Smooth muscle cell (in vitro differentiated cells): ENCODE measurements around the gene CMC2. TPM values are rescaled to one million over a fixed set of nuclear protein-coding genes. Genes with fewer than 3 reads are reported as not detected.
A peak's percentile ranks its signal among the peaks of the same experiment; 100 is the strongest.

Source experiments
- DNase-seq: peaks from one replicate; lab custom pipeline; 2025; ENCODE audit not compliant: unreplicated experiment; lab: John Stamatoyannopoulos, UW
- H2AFZ ChIP-seq: fragments of 200-600 bp; sonication (generic); 2 replicates; pipeline ENCODE4 v1.6.0; 2016; ENCODE audit warnings: antibody characterized with exemption, low read depth, mild to moderate bottlenecking
- H3F3A ChIP-seq: fragments of 200-600 bp; sonication (generic); 2 replicates; pipeline ENCODE4 v1.6.0; 2017; ENCODE audit warnings: antibody characterized with exemption, low read depth
- H3K27ac ChIP-seq: fragments of 200-600 bp; sonication (generic); 2 replicates; pipeline ENCODE4 v1.5.1; 2016; ENCODE audit warnings: low read depth, mild to moderate bottlenecking
- H3K27me3 ChIP-seq: fragments of 200-600 bp; sonication (generic); 2 replicates; pipeline ENCODE4 v1.6.1; 2016; ENCODE audit warnings: low read depth, mild to moderate bottlenecking
- H3K36me3 ChIP-seq: fragments of 200-600 bp; sonication (generic); 2 replicates; pipeline ENCODE4 v1.5.1; 2016; ENCODE audit warnings: low read depth
- H3K4me1 ChIP-seq: fragments of 200-600 bp; sonication (generic); 2 replicates; pipeline ENCODE4 v1.5.1; 2016; ENCODE audit warnings: low read depth
- H3K4me2 ChIP-seq: fragments of 200-600 bp; sonication (generic); 2 replicates; pipeline ENCODE4 v1.6.0; 2016; ENCODE audit warnings: mild to moderate bottlenecking
- H3K4me3 ChIP-seq: fragments of 200-600 bp; sonication (generic); 2 replicates; pipeline ENCODE4 v1.5.1; 2016; ENCODE audit warnings: mild to moderate bottlenecking
- H3K79me2 ChIP-seq: fragments of 200-600 bp; sonication (generic); 2 replicates; pipeline ENCODE4 v1.6.0; 2016; ENCODE audit warnings: low read depth, mild to moderate bottlenecking
- H3K9ac ChIP-seq: fragments of 200-600 bp; sonication (generic); 2 replicates; pipeline ENCODE4 v1.6.0; 2016; ENCODE audit warnings: low read depth
- H3K9me3 ChIP-seq: fragments of 200-600 bp; sonication (generic); replicated peaks from 2 replicates; pipeline ENCODE4 v1.5.1; 2016; ENCODE audit warnings: low read depth
- H4K20me1 ChIP-seq: fragments of 200-600 bp; sonication (generic); 2 replicates; pipeline ENCODE4 v1.6.0; 2016; ENCODE audit warnings: low read depth
- CTCF ChIP-seq: fragments of 200-600 bp; sonication (generic); IDR thresholded peaks from 2 replicates; pipeline ENCODE4 v1.5.1; 2017; ENCODE audit warnings: borderline replicate concordance, mild to moderate bottlenecking, antibody characterized with exemption; ENCODE audit not compliant: insufficient read depth, poor library complexity, severe bottlenecking
- WGBS: methylation state at CpG from one replicate; pipeline ENCODE4 v1.1.7; 2016; ENCODE audit warnings: low lambda C conversion rate; 5-methylcytosine and 5-hydroxymethylcytosine counted together
- polyA plus RNA-seq: library from polyadenylated mRNA; unstranded; fragments of >200 nt; fragmentation: Nextera tagmentation; extraction: Ambion mirVana; gene quantifications from 2 replicates; pipeline ENCODE4 v1.2.1, GENCODE V29; 2016
- total RNA-seq: library from RNA; depleted of rRNA; stranded (reverse); fragments of >200 nt; gene quantifications from 2 replicates; pipeline ENCODE4 v1.2.3, GENCODE V29; 2014

Gene CMC2
- total and polyA plus RNA-seq, 2 experiments from 2014 or later, result 53.2 to 110 TPM

- 57% methylated on average over 4 of the region's 4 CpGs for WGBS
- Histone ChIP-seq H3K27me3 (no peaks in the 10 kb centered on the region), H3K9me3 (no peaks in the 10 kb centered on the region), H3F3A (no peaks in the 10 kb centered on the region), H4K20me1 (peaks cover 8% of the 10 kb centered on the region), H3K4me3 (no peak overlapping the region), H2AFZ (no peak overlapping the region), H3K36me3 (no peaks in the 10 kb centered on the region), H3K27ac (peak overlapping the region; percentile 45), H3K9ac (no peak overlapping the region), H3K4me2 (no peak overlapping the region), H3K4me1 (peaks cover 4% of the 10 kb centered on the region), H3K79me2 (no peaks in the 10 kb centered on the region)
- no peak for TF ChIP-seq CTCF
- DNase-seq, result no peak
Measured at GRCh38 chr16:80973991-80974390, 32.7 kb downstream of the CMC2 start.

GRCh38 chr16:80972611-80973010 is 34.1 kb downstream of the CMC2 start:
- Histone ChIP-seq H3K27me3 (no peaks in the 10 kb centered on the region), H3K4me1 (peaks cover 4% of the 10 kb centered on the region), H2AFZ (no peak overlapping the region), H3K9me3 (no peaks in the 10 kb centered on the region), H3K4me3 (no peak overlapping the region), H3K36me3 (no peaks in the 10 kb centered on the region), H3F3A (no peaks in the 10 kb centered on the region), H3K27ac (no peak overlapping the region), H4K20me1 (peaks cover 5% of the 10 kb centered on the region), H3K4me2 (no peak overlapping the region), H3K9ac (no peak overlapping the region), H3K79me2 (no peaks in the 10 kb centered on the region)
- DNase-seq, result no peak
- TF ChIP-seq CTCF, result no peak
- WGBS, result 94% methylated on average over 4 of the region's 4 CpGs

- DNase-seq, result no peak
- Histone ChIP-seq H3K9me3 (no peaks in the 10 kb centered on the region), H3K27me3 (no peaks in the 10 kb centered on the region), H3K4me1 (peaks cover 4% of the 10 kb centered on the region), H3K9ac (no peak overlapping the region), H3F3A (no peaks in the 10 kb centered on the region), H2AFZ (no peak overlapping the region), H3K36me3 (no peaks in the 10 kb centered on the region), H3K4me3 (no peak overlapping the region), H3K79me2 (no peaks in the 10 kb centered on the region), H3K27ac (no peak overlapping the region), H3K4me2 (no peak overlapping the region), H4K20me1 (peaks cover 5% of the 10 kb centered on the region)
- no peak for TF ChIP-seq CTCF
- 88% methylated on average over 2 of the region's 2 CpGs for WGBS
Measured at GRCh38 chr16:80971819-80972218, 34.9 kb downstream of the CMC2 start.

GRCh38 chr16:80969114-80969484 is 37.6 kb downstream of the CMC2 start:
- Histone ChIP-seq H4K20me1 (no peaks in the 10 kb centered on the region), H3K4me1 (peaks cover 1% of the 10 kb centered on the region), H3K9ac (no peak overlapping the region), H3K27ac (no peak overlapping the region), H3K27me3 (no peaks in the 10 kb centered on the region), H3K4me2 (no peak overlapping the region), H2AFZ (no peak overlapping the region), H3K9me3 (no peaks in the 10 kb centered on the region), H3F3A (no peaks in the 10 kb centered on the region), H3K4me3 (no peak overlapping the region), H3K36me3 (no peaks in the 10 kb centered on the region), H3K79me2 (no peaks in the 10 kb centered on the region)
- DNase-seq, result no peak
- 94% methylated on average over 3 of the region's 3 CpGs for WGBS
- no peak for TF ChIP-seq CTCF
